Activated CD4-positive, alpha-beta T cell treated with anti-CD3 and anti-CD28 coated beads, Interleukin-2, amount 10 ng/mL, durations not matched to agents 24 days and 14 days (primary cell): ENCODE measurements around the gene TBL2. TPM values are rescaled to one million over a fixed set of nuclear protein-coding genes. Genes with fewer than 3 reads are reported as not detected.
A peak's percentile ranks its signal among the peaks of the same experiment; 100 is the strongest.
"Not testable (repeated sequence)": the region's sequence is repeated elsewhere in the genome, so short reads cannot be mapped to it uniquely, and the experiment has no call there.

ENCODE experiments used
- DNase-seq: peaks from one replicate; pipeline ENCODE4 v3.0.0; 2022
- H3K27ac Mint-ChIP-seq: one replicate; pipeline ENCODE4 v1.8.0; 2022; ENCODE audit warnings: mild to moderate bottlenecking, mixed read lengths
- H3K27me3 Mint-ChIP-seq: one replicate; pipeline ENCODE4 v1.8.0; 2022; ENCODE audit warnings: mixed read lengths
- H3K36me3 Mint-ChIP-seq: one replicate; pipeline ENCODE4 v1.8.0; 2022; ENCODE audit warnings: low read depth, mild to moderate bottlenecking, mixed read lengths
- H3K4me1 Mint-ChIP-seq: one replicate; pipeline ENCODE4 v1.8.0; 2021; ENCODE audit warnings: mixed read lengths
- H3K4me3 Mint-ChIP-seq: one replicate; pipeline ENCODE4 v1.8.0; 2022; ENCODE audit warnings: mild to moderate bottlenecking, moderate library complexity, mixed read lengths
- H3K9me3 Mint-ChIP-seq: one replicate; pipeline ENCODE4 v1.8.0; 2021; ENCODE audit warnings: mixed read lengths
- intact Hi-C: fragments of 100-400 bp; cut with micrococcal nuclease; formaldehyde crosslinking; loops from one replicate; pipeline ENCODE4 v1.15.1; 2023
- total RNA-seq: library from RNA; stranded (reverse); gene quantifications from 2 replicates; pipeline ENCODE4 v1.2.3, GENCODE V29; 2022

Gene TBL2
- 41.4 and 49.1 TPM in 2 replicates for total RNA-seq

GRCh38 chr7:73578342-73579128, at the start of gene TBL2:
Gene TBL2 (minus strand): TSS chr7:73578579. CDS start chr7:73578549, 30 bp downstream.
- Mint-ChIP-seq H3K27me3 (no peaks in the 10 kb centered on the region), H3K27ac (peak within 1 kb of the TSS; percentile 97), H3K36me3 (peaks cover 24% of the 10 kb centered on the region), H3K4me1 (peaks cover 28% of the 10 kb centered on the region), H3K9me3 (peaks cover 3% of the 10 kb centered on the region), H3K4me3 (peak within 1 kb of the TSS; percentile 99)
- DNase-seq = peak; percentile 100
- intact Hi-C loops = loop anchor here (1.0 kb wide), 4 partner anchors 21 to 160 kb away; partner anchors contain the start of genes ABHD11, BAZ1B, BCL7B and BUD23

- H3K9me3 Mint-ChIP-seq = no peaks in the 10 kb centered on the region
- H3K4me3 Mint-ChIP-seq = no peak overlapping the region
- H3K4me1 Mint-ChIP-seq = peaks cover 4% of the 10 kb centered on the region
- H3K27ac Mint-ChIP-seq = no peak overlapping the region
- no peak for DNase-seq
- intact Hi-C loops = no loop called here
- H3K27me3 Mint-ChIP-seq = peaks cover 49% of the 10 kb centered on the region
- no peaks in the 10 kb centered on the region for H3K36me3 Mint-ChIP-seq
These were observed 48.4 kb upstream of the TBL2 start for GRCh38 chr7:73626814-73627213.

- no peaks in the 10 kb centered on the region for H3K36me3 Mint-ChIP-seq
- no peak overlapping the region for H3K4me3 Mint-ChIP-seq
- peaks cover 53% of the 10 kb centered on the region for H3K27me3 Mint-ChIP-seq
These were observed 46.9 kb upstream of the TBL2 start for GRCh38 chr7:73625276-73625675.

GRCh38 chr7:73624669-73625001, 46.3 kb upstream of the TBL2 start:
- intact Hi-C loops = loop anchor here (1.0 kb wide), 1 partner anchor 43 kb away; the partner anchor contains the start of gene VPS37D
- Mint-ChIP-seq H3K4me3 (peak overlapping the region; percentile 10), H3K27me3 (peaks cover 56% of the 10 kb centered on the region)

More at GRCh38 chr7:73625276-73625675, 46.9 kb upstream of the TBL2 start:
- Mint-ChIP-seq H3K4me1 (peaks cover 4% of the 10 kb centered on the region), H3K9me3 (no peaks in the 10 kb centered on the region), H3K27ac (no peak overlapping the region)
- intact Hi-C loops = no loop called here
- no peak for DNase-seq

GRCh38 chr7:73623798-73624668, 45.7 kb upstream of the TBL2 start, which contains the start of gene MLXIPL:
Gene MLXIPL (minus strand): TSS chr7:73624522. CDS start chr7:73624492, 30 bp downstream.
- Mint-ChIP-seq H3K9me3 (no peaks in the 10 kb centered on the region), H3K36me3 (no peaks in the 10 kb centered on the region), H3K27me3 (peaks cover 55% of the 10 kb centered on the region), H3K4me3 (peak within 1 kb of the TSS; percentile 34), H3K27ac (no peak within 1 kb of the TSS), H3K4me1 (peaks cover 4% of the 10 kb centered on the region)
- intact Hi-C loops = loop anchor here (1.0 kb wide), 1 partner anchor 43 kb away; the partner anchor contains the start of gene VPS37D
- peak; percentile 88 for DNase-seq

More at GRCh38 chr7:73624669-73625001, 46.3 kb upstream of the TBL2 start:
- Mint-ChIP-seq H3K9me3 (no peaks in the 10 kb centered on the region), H3K27ac (no peak overlapping the region), H3K36me3 (no peaks in the 10 kb centered on the region), H3K4me1 (peaks cover 4% of the 10 kb centered on the region)
- DNase-seq = no peak

- intact Hi-C loops = no loop called here
- Mint-ChIP-seq H3K27me3 (peaks cover 49% of the 10 kb centered on the region), H3K4me1 (peaks cover 4% of the 10 kb centered on the region), H3K27ac (no peak overlapping the region), H3K36me3 (no peaks in the 10 kb centered on the region), H3K4me3 (peak overlapping the region; percentile 34), H3K9me3 (no peaks in the 10 kb centered on the region)
- no peak for DNase-seq
These were observed 44.8 kb upstream of the TBL2 start for GRCh38 chr7:73622909-73623797.

- no peak for DNase-seq
- H3K4me1 Mint-ChIP-seq = peaks cover 4% of the 10 kb centered on the region
- H3K9me3 Mint-ChIP-seq = no peaks in the 10 kb centered on the region
- H3K27me3 Mint-ChIP-seq = peaks cover 43% of the 10 kb centered on the region
- H3K27ac Mint-ChIP-seq = no peak overlapping the region
- intact Hi-C loops = no loop called here
- H3K4me3 Mint-ChIP-seq = no peak overlapping the region
- H3K36me3 Mint-ChIP-seq = no peaks in the 10 kb centered on the region
These were observed 44.1 kb upstream of the TBL2 start for GRCh38 chr7:73622527-73622908.

GRCh38 chr7:73621168-73622063, 43.0 kb upstream of the TBL2 start:
- Mint-ChIP-seq H3K36me3 (no peaks in the 10 kb centered on the region), H3K27me3 (peaks cover 38% of the 10 kb centered on the region), H3K9me3 (no peaks in the 10 kb centered on the region), H3K4me3 (no peak overlapping the region), H3K4me1 (peaks cover 4% of the 10 kb centered on the region), H3K27ac (no peak overlapping the region)
- intact Hi-C loops = no loop called here
- no peak for DNase-seq

GRCh38 chr7:73619394-73619793, 41.0 kb upstream of the TBL2 start:
- H3K9me3 Mint-ChIP-seq, H3K27ac Mint-ChIP-seq, H3K36me3 Mint-ChIP-seq, DNase-seq, H3K4me3 Mint-ChIP-seq, H3K4me1 Mint-ChIP-seq, intact Hi-C loops: not testable (repeated sequence)
- H3K27me3 Mint-ChIP-seq = peaks cover 28% of the 10 kb centered on the region

GRCh38 chr7:73618538-73618937, 40.2 kb upstream of the TBL2 start:
- H3K9me3 Mint-ChIP-seq = no peaks in the 10 kb centered on the region
- DNase-seq = no peak
- no peak overlapping the region for H3K27ac Mint-ChIP-seq
- no peak overlapping the region for H3K4me3 Mint-ChIP-seq
- peaks cover 1% of the 10 kb centered on the region for H3K4me1 Mint-ChIP-seq
- intact Hi-C loops = no loop called here
- H3K27me3 Mint-ChIP-seq = peaks cover 32% of the 10 kb centered on the region
- H3K36me3 Mint-ChIP-seq = no peaks in the 10 kb centered on the region

- peaks cover 28% of the 10 kb centered on the region for H3K27me3 Mint-ChIP-seq
- H3K36me3 Mint-ChIP-seq, DNase-seq, H3K4me1 Mint-ChIP-seq, H3K9me3 Mint-ChIP-seq, H3K4me3 Mint-ChIP-seq, intact Hi-C loops, H3K27ac Mint-ChIP-seq: not testable (repeated sequence)
These were observed 39.1 kb upstream of the TBL2 start for GRCh38 chr7:73617520-73617919.

GRCh38 chr7:73615886-73616285, 37.5 kb upstream of the TBL2 start:
- no peak for DNase-seq
- Mint-ChIP-seq H3K9me3 (no peaks in the 10 kb centered on the region), H3K4me3 (no peak overlapping the region), H3K4me1 (no peaks in the 10 kb centered on the region), H3K36me3 (no peaks in the 10 kb centered on the region), H3K27ac (no peak overlapping the region), H3K27me3 (peaks cover 23% of the 10 kb centered on the region)
- intact Hi-C loops = no loop called here
